Measurements from ENCODE around the gene WRNIP1.

DNA sequence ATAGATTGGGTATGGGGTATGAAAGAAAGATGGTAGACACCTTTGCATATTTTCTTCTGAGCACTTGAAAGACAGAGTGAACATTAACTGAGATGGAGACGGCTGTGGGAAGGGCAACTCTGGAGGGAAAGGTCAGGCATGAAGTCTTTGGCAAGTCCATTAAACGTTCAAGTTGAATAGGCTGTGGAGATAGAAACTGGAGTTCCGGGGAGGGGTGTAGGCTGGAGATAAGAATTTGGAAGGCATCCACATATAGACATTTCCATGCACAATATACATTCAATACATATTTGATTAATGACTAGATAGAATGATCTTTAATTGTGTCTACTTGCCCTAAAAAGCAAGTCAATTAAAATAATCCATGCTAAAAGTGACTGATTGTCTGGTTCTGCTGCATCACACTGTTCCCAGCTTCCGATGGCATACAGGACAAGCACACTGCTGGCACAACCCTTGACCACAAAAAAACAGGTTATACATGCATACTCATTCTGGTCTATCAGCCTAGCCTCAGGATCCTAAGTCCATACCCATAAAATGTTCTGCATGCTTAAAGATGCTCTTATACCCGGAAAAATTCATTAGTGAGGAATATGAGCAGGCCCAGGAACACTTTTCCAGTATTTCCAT, 12.6 kb upstream of the WRNIP1 start:
- TF ChIP-seq, protein P1, sequence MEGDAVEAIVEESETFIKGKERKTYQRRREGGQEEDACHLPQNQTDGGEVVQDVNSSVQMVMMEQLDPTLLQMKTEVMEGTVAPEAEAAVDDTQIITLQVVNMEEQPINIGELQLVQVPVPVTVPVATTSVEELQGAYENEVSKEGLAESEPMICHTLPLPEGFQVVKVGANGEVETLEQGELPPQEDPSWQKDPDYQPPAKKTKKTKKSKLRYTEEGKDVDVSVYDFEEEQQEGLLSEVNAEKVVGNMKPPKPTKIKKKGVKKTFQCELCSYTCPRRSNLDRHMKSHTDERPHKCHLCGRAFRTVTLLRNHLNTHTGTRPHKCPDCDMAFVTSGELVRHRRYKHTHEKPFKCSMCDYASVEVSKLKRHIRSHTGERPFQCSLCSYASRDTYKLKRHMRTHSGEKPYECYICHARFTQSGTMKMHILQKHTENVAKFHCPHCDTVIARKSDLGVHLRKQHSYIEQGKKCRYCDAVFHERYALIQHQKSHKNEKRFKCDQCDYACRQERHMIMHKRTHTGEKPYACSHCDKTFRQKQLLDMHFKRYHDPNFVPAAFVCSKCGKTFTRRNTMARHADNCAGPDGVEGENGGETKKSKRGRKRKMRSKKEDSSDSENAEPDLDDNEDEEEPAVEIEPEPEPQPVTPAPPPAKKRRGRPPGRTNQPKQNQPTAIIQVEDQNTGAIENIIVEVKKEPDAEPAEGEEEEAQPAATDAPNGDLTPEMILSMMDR (IDR thresholded peaks at IDR 0.05; ENCODE audit: control extremely low read depth in 1 of 3, insufficient read depth in 1 of 3, low read depth in 1 of 3, low read length in 3 of 3), result no peak
- TF ChIP-seq JUN (IDR thresholded peaks at IDR 0.05; ENCODE audit: low read depth, low read length), result no peak
- no peak for TF ChIP-seq CHD1 (IDR thresholded peaks at IDR 0.05; ENCODE audit: low read depth, low read length)
- TF ChIP-seq SP1 (IDR thresholded peaks at IDR 0.05; ENCODE audit: low read depth, low read length), result no peak
- TF ChIP-seq POLR2A (IDR thresholded peaks at IDR 0.05; ENCODE audit: control extremely low read depth in 1 of 2, low read depth in 2 of 2, low read length in 2 of 2), result no peak
- TF ChIP-seq CEBPB (IDR thresholded peaks at IDR 0.05; ENCODE audit: low read depth, low read length), result no peak
- no peak for TF ChIP-seq RAD21 (IDR thresholded peaks at IDR 0.05 in 1 of 2, conservative IDR thresholded peaks at IDR 0.05 in 1 of 2; ENCODE audit: low read depth in 2 of 2, low read length in 2 of 2)
- no peak for TF ChIP-seq RNF2 (IDR thresholded peaks at IDR 0.05; ENCODE audit: borderline replicate concordance, low read depth, low read length, missing control alignments, poor library complexity, severe bottlenecking)
- TF ChIP-seq BACH1 (IDR thresholded peaks at IDR 0.05; ENCODE audit: low read length), result no peak
- no peak for TF ChIP-seq ZNF274 (IDR thresholded peaks at IDR 0.05; ENCODE audit: borderline replicate concordance, extremely low read depth, low read length)
- TF ChIP-seq EP300 (IDR thresholded peaks at IDR 0.05; ENCODE audit: borderline replicate concordance in 1 of 2, low read depth in 2 of 2, low read length in 2 of 2), result no peak
- no peak for TF ChIP-seq POLR2AphosphoS5 (IDR thresholded peaks at IDR 0.05; ENCODE audit: low read depth, low read length)

Data from H1 (cell line).